ENCODE measurements around the gene UNC79. TPM values are rescaled to one million over a fixed set of nuclear protein-coding genes. Genes with fewer than 3 reads are reported as not detected.

Gene UNC79
- total RNA-seq, 1 donor from 2014 or later: 0.18 TPM

DNA sequence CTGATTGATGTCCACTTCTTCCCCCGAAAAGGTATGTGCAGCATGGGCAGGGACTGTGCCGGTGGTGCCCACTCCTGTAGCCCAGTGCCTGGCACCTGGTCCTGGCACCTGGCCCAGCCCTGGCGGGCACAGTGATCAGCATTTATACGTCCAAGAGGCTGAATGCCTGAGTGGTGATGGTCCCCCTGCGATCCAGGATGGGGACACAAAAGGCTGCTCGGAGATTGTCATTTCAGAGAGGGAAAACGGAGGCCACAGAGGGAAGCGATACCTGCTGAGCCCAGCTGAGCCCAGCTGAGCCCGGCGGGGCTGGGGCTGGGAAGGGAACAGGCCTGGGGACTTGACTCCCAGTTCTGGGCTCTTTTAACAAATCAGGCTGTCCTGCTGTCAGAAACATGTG is 301.8 kb downstream of the UNC79 start:
- Histone ChIP-seq H3K4me1 (no peaks in the 10 kb centered on the region), H3K4me3 (no peak overlapping the region), H3K36me3 (no peaks in the 10 kb centered on the region), H3K27me3 (ENCODE audit: low read depth) (peaks cover under 1% of the 10 kb centered on the region), H3K27ac (no peak overlapping the region), H3K9me3 (no peaks in the 10 kb centered on the region)
- TF ChIP-seq, protein P1, sequence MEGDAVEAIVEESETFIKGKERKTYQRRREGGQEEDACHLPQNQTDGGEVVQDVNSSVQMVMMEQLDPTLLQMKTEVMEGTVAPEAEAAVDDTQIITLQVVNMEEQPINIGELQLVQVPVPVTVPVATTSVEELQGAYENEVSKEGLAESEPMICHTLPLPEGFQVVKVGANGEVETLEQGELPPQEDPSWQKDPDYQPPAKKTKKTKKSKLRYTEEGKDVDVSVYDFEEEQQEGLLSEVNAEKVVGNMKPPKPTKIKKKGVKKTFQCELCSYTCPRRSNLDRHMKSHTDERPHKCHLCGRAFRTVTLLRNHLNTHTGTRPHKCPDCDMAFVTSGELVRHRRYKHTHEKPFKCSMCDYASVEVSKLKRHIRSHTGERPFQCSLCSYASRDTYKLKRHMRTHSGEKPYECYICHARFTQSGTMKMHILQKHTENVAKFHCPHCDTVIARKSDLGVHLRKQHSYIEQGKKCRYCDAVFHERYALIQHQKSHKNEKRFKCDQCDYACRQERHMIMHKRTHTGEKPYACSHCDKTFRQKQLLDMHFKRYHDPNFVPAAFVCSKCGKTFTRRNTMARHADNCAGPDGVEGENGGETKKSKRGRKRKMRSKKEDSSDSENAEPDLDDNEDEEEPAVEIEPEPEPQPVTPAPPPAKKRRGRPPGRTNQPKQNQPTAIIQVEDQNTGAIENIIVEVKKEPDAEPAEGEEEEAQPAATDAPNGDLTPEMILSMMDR (IDR thresholded peaks at IDR 0.05): no peak
- ATAC-seq (no peak), DNase-seq (no peak)
- intact Hi-C loops (cut with DNase I): no loop called here

DNA sequence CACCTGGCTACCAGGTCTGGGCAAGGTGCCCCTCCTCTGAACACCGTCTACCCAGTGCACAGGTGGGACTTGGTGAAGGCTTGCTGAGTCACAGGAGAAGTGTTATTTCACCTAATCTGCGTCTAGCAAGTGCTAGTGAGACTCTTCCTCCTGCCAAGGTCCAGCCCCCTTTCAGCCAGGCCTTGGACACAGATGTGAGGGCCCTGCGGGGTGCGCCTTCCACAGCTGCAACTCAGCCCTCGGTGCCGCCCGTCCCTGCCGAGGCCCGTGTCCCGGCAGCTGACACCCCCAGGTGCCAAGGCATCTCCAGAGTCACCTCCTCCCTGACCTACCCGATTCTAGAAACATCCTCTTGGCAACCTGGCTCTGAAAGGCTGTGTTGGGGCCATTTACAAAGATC is 302.5 kb downstream of the UNC79 start:
- intact Hi-C loops (cut with DNase I): no loop called here
- no peaks in the 10 kb centered on the region for H3K36me3 ChIP-seq
- no peak overlapping the region for H3K4me3 ChIP-seq
- DNase-seq (no peak), ATAC-seq (peak; percentile 47 to 63)
- H3K4me1 ChIP-seq: no peaks in the 10 kb centered on the region
- H3K9me3 ChIP-seq: no peaks in the 10 kb centered on the region
- TF ChIP-seq, protein P1 (IDR thresholded peaks at IDR 0.05): no peak
- H3K27ac ChIP-seq: no peak overlapping the region
- H3K27me3 ChIP-seq (ENCODE audit: low read depth): peaks cover 4% of the 10 kb centered on the region

DNA sequence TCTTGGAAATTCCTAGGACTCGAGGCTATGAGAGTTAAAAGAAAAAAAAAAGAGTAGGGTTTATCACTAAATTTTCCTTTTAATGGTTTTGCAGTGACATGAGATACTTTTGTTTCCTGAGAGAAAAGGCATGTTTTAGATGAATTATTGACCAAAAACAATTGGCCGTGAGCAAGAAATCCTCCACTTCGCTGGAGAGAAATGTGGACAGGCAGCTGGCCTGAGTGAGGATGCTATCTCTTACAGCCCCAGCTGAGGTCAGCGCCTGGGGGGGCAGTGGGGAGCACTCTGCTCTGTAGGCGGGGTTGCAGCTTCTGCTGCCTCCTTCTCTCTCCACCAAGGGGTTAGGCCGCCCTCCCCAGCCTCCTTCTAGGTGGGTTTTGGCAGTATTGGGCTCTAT is 302.9 kb downstream of the UNC79 start:
- no peak overlapping the region for H3K4me3 ChIP-seq
- H3K36me3 ChIP-seq: no peaks in the 10 kb centered on the region
- no peak overlapping the region for H3K27ac ChIP-seq
- TF ChIP-seq, protein P1 (IDR thresholded peaks at IDR 0.05): no peak
- DNase-seq: no peak
- H3K9me3 ChIP-seq: no peaks in the 10 kb centered on the region
- no peak for ATAC-seq
- H3K4me1 ChIP-seq: no peaks in the 10 kb centered on the region
- peaks cover 4% of the 10 kb centered on the region for H3K27me3 ChIP-seq (ENCODE audit: low read depth)
- intact Hi-C loops (cut with DNase I): no loop called here

DNA sequence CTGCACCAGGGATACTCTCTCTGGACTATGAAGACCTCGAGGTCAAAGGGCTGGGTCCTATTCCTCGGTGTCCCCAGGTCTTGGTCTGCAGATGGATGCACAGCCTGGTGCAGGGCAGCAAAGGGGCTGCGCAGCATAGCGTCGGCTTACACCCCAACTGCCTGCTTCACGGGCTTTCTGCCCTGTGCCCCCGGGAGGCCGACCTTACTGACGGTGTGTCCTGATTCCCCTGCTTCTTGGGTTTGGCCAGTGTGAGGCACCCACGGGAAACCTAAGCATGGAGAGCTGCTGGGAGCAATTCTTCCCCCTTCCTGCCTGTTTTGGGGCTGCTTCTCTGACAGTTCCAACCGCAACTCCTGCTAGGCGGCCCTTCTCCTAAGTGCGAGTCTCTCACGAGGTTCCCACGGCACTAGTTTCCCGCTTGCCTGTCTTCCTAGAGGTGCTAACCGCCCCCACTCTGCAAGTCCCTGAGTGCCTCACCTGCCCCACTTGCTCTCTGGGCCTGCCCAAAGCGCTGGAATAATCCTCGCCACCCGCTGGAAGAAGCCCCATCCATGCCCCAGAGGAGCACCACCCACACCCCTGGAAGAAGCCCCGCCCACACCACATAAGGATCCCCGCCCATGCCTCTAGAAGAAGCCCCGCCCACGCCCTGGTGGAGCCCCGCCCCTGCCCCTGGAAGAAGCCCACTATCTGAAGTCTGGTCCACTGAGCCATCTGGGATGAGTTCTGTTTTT is 303.5 kb downstream of the UNC79 start:
- no peak overlapping the region for H3K4me3 ChIP-seq
- ATAC-seq (no peak), DNase-seq (no peak)
- H3K9me3 ChIP-seq: no peaks in the 10 kb centered on the region
- TF ChIP-seq, protein P1 (IDR thresholded peaks at IDR 0.05): no peak
- H3K36me3 ChIP-seq: no peaks in the 10 kb centered on the region
- intact Hi-C loops (cut with DNase I): no loop called here
- peaks cover 4% of the 10 kb centered on the region for H3K27me3 ChIP-seq (ENCODE audit: low read depth)
- no peak overlapping the region for H3K27ac ChIP-seq
- no peaks in the 10 kb centered on the region for H3K4me1 ChIP-seq

DNA sequence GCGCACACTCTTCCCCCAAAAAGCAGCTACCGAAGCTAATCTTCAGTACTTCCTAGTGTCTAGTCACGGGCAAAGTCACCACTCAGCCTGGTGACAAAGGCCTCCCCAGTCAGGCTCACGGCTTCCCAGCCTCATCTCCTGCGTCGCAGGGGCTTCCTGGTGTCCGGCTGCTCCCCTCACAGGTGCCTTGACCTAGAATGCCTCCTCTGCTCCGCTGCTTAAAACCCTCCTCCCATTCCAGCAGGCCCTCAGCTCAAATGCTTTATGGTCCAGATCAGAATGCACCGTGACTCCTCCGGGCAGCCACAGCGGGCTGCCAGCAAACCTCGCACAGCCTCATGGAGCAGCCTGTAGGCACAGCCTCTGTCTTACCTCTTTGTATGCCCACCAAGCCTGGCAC is 304.5 kb downstream of the UNC79 start:
- intact Hi-C loops (cut with DNase I): no loop called here
- H3K36me3 ChIP-seq: no peaks in the 10 kb centered on the region
- H3K27ac ChIP-seq: no peak overlapping the region
- H3K4me3 ChIP-seq: no peak overlapping the region
- DNase-seq (no peak), ATAC-seq (no peak)
- H3K9me3 ChIP-seq: no peaks in the 10 kb centered on the region
- TF ChIP-seq, protein P1 (IDR thresholded peaks at IDR 0.05): no peak
- H3K4me1 ChIP-seq: no peaks in the 10 kb centered on the region
- peaks cover 4% of the 10 kb centered on the region for H3K27me3 ChIP-seq (ENCODE audit: low read depth)

Measured in lower lobe of right lung (tissue), 2 donors.